IMR-90 (cell line): ENCODE results near the gene FCHSD2. TPM values are rescaled to one million over a fixed set of nuclear protein-coding genes. Genes with fewer than 3 reads are reported as not detected.
A peak's percentile ranks its signal among the peaks of the same experiment; 100 is the strongest.

ENCODE experiments used
- ATAC-seq: fragments of 200-7000 bp; cut with Tn5 transposase; 2 replicates; pipeline ENCODE4 v1.9.1; 2020; ENCODE audit warnings: low read depth, mild to moderate bottlenecking, moderate library complexity
- BruUV-seq: library from RNA; stranded (reverse); fragments of 400-500 nt; replicated peaks from 2 replicates; lab custom pipeline; 2021; lab: Mats Ljungman, UMichigan
- CTCF ChIA-PET: fragments of 300-600 bp; formaldehyde crosslinking; extraction: SDS; loops from one replicate; lab custom pipeline; 2021; ENCODE audit warnings: antibody characterized with exemption; lab: Yijun Ruan, JAX
- POLR2A ChIA-PET: fragments of 300-600 bp; sonication (Branson Sonifier 250); formaldehyde crosslinking; loops from one replicate; lab custom pipeline; 2022; ENCODE audit warnings: antibody characterized with exemption; ENCODE audit not compliant: unreplicated experiment; lab: Charles Lee
- DNase-seq: peaks from one replicate; pipeline ENCODE4 v3.0.0; 2013
- H2AFZ ChIP-seq: replicated peaks from 2 replicates; pipeline ENCODE3; 2013; ENCODE audit warnings: low read length, mild to moderate bottlenecking; ENCODE audit not compliant: poor library complexity
- H2AK5ac ChIP-seq: 2 replicates; pipeline ENCODE4 v1.6.1; 2013; ENCODE audit warnings: low read depth, low read length, inconsistent platforms
- H2AK9ac ChIP-seq: replicated peaks from 2 replicates; pipeline ENCODE3; 2013; ENCODE audit warnings: mild to moderate bottlenecking, low read depth, low read length, moderate library complexity; ENCODE audit not compliant: poor library complexity
- H2BK120ac ChIP-seq: 2 replicates; pipeline ENCODE4 v1.6.1; 2013; ENCODE audit warnings: low read depth, low read length, inconsistent platforms
- H2BK15ac ChIP-seq: 3 replicates; pipeline ENCODE4 v1.6.1; 2013; ENCODE audit warnings: low read depth, low read length, inconsistent platforms
- H2BK20ac ChIP-seq: 2 replicates; pipeline ENCODE4 v1.6.1; 2013; ENCODE audit warnings: low read depth, mild to moderate bottlenecking, inconsistent platforms, low read length, moderate library complexity
- H2BK5ac ChIP-seq: 2 replicates; pipeline ENCODE4 v1.6.1; 2013; ENCODE audit warnings: mild to moderate bottlenecking, low read depth, low read length, inconsistent platforms; ENCODE audit not compliant: poor library complexity, severe bottlenecking
- H3K14ac ChIP-seq: replicated peaks from 2 replicates; pipeline ENCODE4 v1.6.1; 2013; ENCODE audit warnings: low read depth, low read length, inconsistent platforms
- H3K18ac ChIP-seq: 2 replicates; pipeline ENCODE4 v1.6.1; 2013; ENCODE audit warnings: low read depth, low read length, control low read depth
- H3K23ac ChIP-seq: 2 replicates; pipeline ENCODE4 v1.6.1; 2013; ENCODE audit warnings: low read depth, low read length, inconsistent platforms
- H3K27ac ChIP-seq: 2 replicates; pipeline ENCODE4 v1.5.1; 2013; ENCODE audit warnings: mild to moderate bottlenecking, control low read depth, low read length; ENCODE audit not compliant: insufficient read depth
- H3K27me3 ChIP-seq: 2 replicates; pipeline ENCODE4 v1.6.1; 2013; ENCODE audit warnings: low read length; ENCODE audit not compliant: control insufficient read depth, insufficient read depth
- H3K36me3 ChIP-seq: 2 replicates; pipeline ENCODE4 v1.6.1; 2013; ENCODE audit warnings: low read length, mixed read lengths; ENCODE audit not compliant: control insufficient read depth, insufficient read depth
- H3K4ac ChIP-seq: 2 replicates; pipeline ENCODE4 v1.6.1; 2013; ENCODE audit warnings: low read depth, low read length, inconsistent platforms
- H3K4me1 ChIP-seq: 2 replicates; pipeline ENCODE4 v1.6.1; 2013; ENCODE audit warnings: low read length, mixed read lengths; ENCODE audit not compliant: control insufficient read depth, insufficient read depth
- H3K4me2 ChIP-seq: 2 replicates; pipeline ENCODE4 v1.6.1; 2013; ENCODE audit warnings: low read depth, mild to moderate bottlenecking, control low read depth, low read length, moderate library complexity
- H3K4me3 ChIP-seq: 2 replicates; pipeline ENCODE4 v1.5.1; 2013; ENCODE audit warnings: low read depth, mild to moderate bottlenecking, control low read depth, low read length, moderate library complexity; ENCODE audit not compliant: insufficient read depth
- H3K56ac ChIP-seq: 2 replicates; pipeline ENCODE4 v1.6.1; 2013; ENCODE audit warnings: low read length, inconsistent platforms; ENCODE audit not compliant: insufficient read depth; ENCODE audit errors: extremely low read depth
- H3K79me1 ChIP-seq, 2 experiments: 2 replicates each; pipeline ENCODE4 v1.6.1; 2013; ENCODE audit warnings: low read length in 2 of 2, inconsistent platforms in 1 of 2, low read depth in 1 of 2
- H3K9ac ChIP-seq: 2 replicates; pipeline ENCODE4 v1.6.1; 2013; ENCODE audit warnings: low read depth, low read length, control low read depth
- H3K9me1 ChIP-seq: 2 replicates; pipeline ENCODE4 v1.6.1; 2013; ENCODE audit warnings: low read length, inconsistent platforms; ENCODE audit not compliant: insufficient read depth
- H3K9me3 ChIP-seq: 2 replicates; pipeline ENCODE4 v1.6.1; 2013; ENCODE audit warnings: low read length; ENCODE audit not compliant: control insufficient read depth, insufficient read depth
- H4K20me1 ChIP-seq: 2 replicates; pipeline ENCODE4 v1.6.1; 2013; ENCODE audit warnings: low read length, inconsistent platforms; ENCODE audit not compliant: insufficient read depth
- H4K5ac ChIP-seq: 2 replicates; pipeline ENCODE4 v1.6.1; 2013; ENCODE audit warnings: mild to moderate bottlenecking, low read depth, low read length, control low read depth
- H4K8ac ChIP-seq, 2 experiments: 2 replicates each; pipeline ENCODE4 v1.6.1; 2013; ENCODE audit warnings: low read depth in 2 of 2, low read length in 2 of 2, control low read depth in 1 of 2, inconsistent platforms in 1 of 2
- H4K91ac ChIP-seq: 2 replicates; pipeline ENCODE4 v1.6.1; 2013; ENCODE audit warnings: low read depth, low read length, inconsistent platforms; ENCODE audit not compliant: insufficient read depth
- BHLHE40 ChIP-seq: fragments of 150-350 bp; IDR thresholded peaks from 2 replicates; pipeline ENCODE4 v1.6.1; 2016; ENCODE audit warnings: mild to moderate bottlenecking, low read depth, low read length
- CEBPB ChIP-seq: IDR thresholded peaks from 2 replicates; pipeline ENCODE4 v1.6.1; 2012; ENCODE audit warnings: low read depth, low read length, improper control_type of control experiment
- CHD1 ChIP-seq: IDR thresholded peaks from 2 replicates; pipeline ENCODE4 v1.6.1; 2012; ENCODE audit warnings: low read depth, low read length, improper control_type of control experiment
- FOS ChIP-seq: fragments of 150-350 bp; IDR thresholded peaks from 2 replicates; pipeline ENCODE4 v1.6.1; 2016; ENCODE audit warnings: low read depth, low read length
- MAFK ChIP-seq: IDR thresholded peaks from 2 replicates; pipeline ENCODE4 v1.6.1; 2012; ENCODE audit warnings: low read depth, low read length, improper control_type of control experiment
- MAZ ChIP-seq: IDR thresholded peaks from 2 replicates; pipeline ENCODE4 v1.6.1; 2012; ENCODE audit warnings: low read depth, mild to moderate bottlenecking, low read length, improper control_type of control experiment, moderate library complexity, borderline replicate concordance
- MXI1 ChIP-seq: IDR thresholded peaks from 2 replicates; pipeline ENCODE4 v1.6.1; 2012; ENCODE audit warnings: low read depth, mild to moderate bottlenecking, low read length, moderate library complexity, borderline replicate concordance
- NFE2L2 ChIP-seq: fragments of 150-350 bp; IDR thresholded peaks from 2 replicates; pipeline ENCODE4 v1.6.1; 2016; ENCODE audit warnings: low read depth, mild to moderate bottlenecking, low read length
- POLR2A ChIP-seq: IDR thresholded peaks from 2 replicates; pipeline ENCODE4 v1.6.1; 2012; ENCODE audit warnings: mild to moderate bottlenecking, low read depth, low read length
- RAD21 ChIP-seq: IDR thresholded peaks from 2 replicates; pipeline ENCODE4 v1.6.1; 2012; ENCODE audit warnings: low read length, improper control_type of control experiment
- RCOR1 ChIP-seq: IDR thresholded peaks from 2 replicates; pipeline ENCODE4 v1.6.1; 2012; ENCODE audit warnings: mild to moderate bottlenecking, low read length, improper control_type of control experiment; ENCODE audit not compliant: insufficient replicate concordance
- RFX5 ChIP-seq: IDR thresholded peaks from 2 replicates; pipeline ENCODE4 v1.8.0; 2012; ENCODE audit warnings: low read depth, mild to moderate bottlenecking, low read length, moderate library complexity
- SMC3 ChIP-seq: fragments of 150-350 bp; IDR thresholded peaks from 2 replicates; pipeline ENCODE4 v1.6.1; 2016; ENCODE audit warnings: low read depth, mild to moderate bottlenecking, antibody characterized with exemption, low read length, moderate library complexity
- WGBS, 2 experiments: methylation state at CpG; one replicate each; pipeline versions ENCODE4 v1.1.5 to v1.1.7; 2013; ENCODE audit warnings: missing lambda C conversion rate in 2 of 2; ENCODE audit not compliant: insufficient read length in 1 of 2; ENCODE audit errors: extremely low coverage in 2 of 2; 5-methylcytosine and 5-hydroxymethylcytosine counted together
- dilution Hi-C: fragments of 300-500 bp; cut with HindIII; formaldehyde crosslinking; loops from one replicate; pipeline ENCODE4 v1.14.3; 2018; ENCODE audit warnings: low sequenced_read_pairs; ENCODE audit not compliant: unreplicated experiment
- in situ Hi-C: fragments of 300-500 bp; cut with MboI; formaldehyde crosslinking; loops from 3 replicates; pipeline ENCODE4 v1.14.3; 2019; ENCODE audit warnings: low sequenced_read_pairs, inconsistent platforms, mixed read lengths
- intact Hi-C: fragments of 100-400 bp; cut with micrococcal nuclease; formaldehyde crosslinking; loops from 2 replicates; pipeline ENCODE4 v1.10.0; 2022
- polyA plus RNA-seq, 3 experiments: library from polyadenylated mRNA; depleted of rRNA; stranded (reverse); fragments of >200 nt; gene quantifications; 2 replicates each; pipeline ENCODE4 v1.2.3, GENCODE V29; 2012; ENCODE audit warnings: low replicate concordance in 1 of 3
- total RNA-seq: library from RNA; depleted of rRNA; stranded (reverse); fragments of >200 nt; gene quantifications from 2 replicates; pipeline ENCODE4 v1.2.3, GENCODE V29; 2012
- TF ChIP-seq, protein P1 (sequence below): conservative IDR thresholded peaks from 2 replicates; pipeline ENCODE4 v1.5.1; 2012; ENCODE audit warnings: mild to moderate bottlenecking, low read depth, low read length, improper control_type of control experiment
- TF ChIP-seq, protein P2 (sequence below): fragments of 150-350 bp; IDR thresholded peaks from 2 replicates; pipeline ENCODE4 v1.6.1; 2016; ENCODE audit warnings: low read depth, mild to moderate bottlenecking, low read length, moderate library complexity, borderline replicate concordance
- TF ChIP-seq, protein P3 (sequence below): fragments of 150-350 bp; IDR thresholded peaks from 2 replicates; pipeline ENCODE4 v1.6.1; 2017; ENCODE audit warnings: mild to moderate bottlenecking, antibody characterized with exemption, low read length, low read depth

Gene FCHSD2
- total and polyA plus RNA-seq, 2 of the 4 experiments (the other 2 are of a cell fraction), result 5.9 to 18.7 TPM

DNA sequence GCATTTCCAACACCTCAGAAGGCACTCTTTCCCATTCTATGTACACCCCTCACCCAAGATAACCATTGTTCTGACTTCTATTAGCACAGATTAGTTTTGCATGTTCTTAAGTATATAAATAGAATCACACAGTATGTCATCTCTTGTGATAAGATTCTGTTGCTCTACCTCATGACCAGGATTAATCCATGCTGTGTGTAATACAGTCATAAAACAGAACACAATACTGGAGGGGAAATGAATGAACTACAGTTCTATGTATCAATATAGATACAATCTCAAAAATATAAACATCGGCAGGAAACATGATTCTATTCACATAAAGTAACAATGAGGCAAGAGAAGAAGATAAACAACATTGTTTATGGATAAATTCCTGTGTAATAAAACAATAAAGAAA lies 176.4 kb downstream of the FCHSD2 start:
- H3K18ac ChIP-seq, result no peak overlapping the region
- H3K4me3 ChIP-seq, result no peak overlapping the region
- no peak overlapping the region for H2AK9ac ChIP-seq
- H3K4me1 ChIP-seq, result peaks cover 2% of the 10 kb centered on the region
- no peaks in the 10 kb centered on the region for H3K27me3 ChIP-seq
- dilution Hi-C loops, result no loop called here
- H4K5ac ChIP-seq, result no peak overlapping the region
- H2BK15ac ChIP-seq, result no peak overlapping the region
- no peak overlapping the region for H3K56ac ChIP-seq
- BruUV-seq, result no TSS peak
- H3K36me3 ChIP-seq, result no peaks in the 10 kb centered on the region
- ATAC-seq (no peak), DNase-seq (peak; percentile 42)
- 0 out of 2 replicates have a peak overlapping the region, but pooled peaks have one; percentile 48 for H3K14ac ChIP-seq
- peaks cover 3% of the 10 kb centered on the region; the same call in 1 of the 2 replicates for H3K9me1 ChIP-seq
- no peaks in the 10 kb centered on the region for H3K9me3 ChIP-seq
- no peak overlapping the region for H3K27ac ChIP-seq
- H2BK20ac ChIP-seq, result no peak overlapping the region
- ChIA-PET POLR2A (no interaction called here), CTCF (no interaction called here)
- H4K91ac ChIP-seq, result no peak overlapping the region
- H4K8ac ChIP-seq, result no peak overlapping the region
- H2AFZ ChIP-seq, result no peak overlapping the region
- H3K4me2 ChIP-seq, result no peak overlapping the region
- no peak overlapping the region for H2AK5ac ChIP-seq
- WGBS, 2 experiments, result no CpG with 5 or more reads among the region's 1 CpG
- in situ Hi-C loops, result no loop called here
- H3K9ac ChIP-seq, result no peak overlapping the region
- no peak overlapping the region for H3K4ac ChIP-seq
- intact Hi-C loops, result no loop called here
- H3K23ac ChIP-seq, result no peak overlapping the region
- no peak overlapping the region for H2BK120ac ChIP-seq
- H2BK5ac ChIP-seq, result no peak overlapping the region
- H4K20me1 ChIP-seq, result no peaks in the 10 kb centered on the region
- TF ChIP-seq, protein P1, sequence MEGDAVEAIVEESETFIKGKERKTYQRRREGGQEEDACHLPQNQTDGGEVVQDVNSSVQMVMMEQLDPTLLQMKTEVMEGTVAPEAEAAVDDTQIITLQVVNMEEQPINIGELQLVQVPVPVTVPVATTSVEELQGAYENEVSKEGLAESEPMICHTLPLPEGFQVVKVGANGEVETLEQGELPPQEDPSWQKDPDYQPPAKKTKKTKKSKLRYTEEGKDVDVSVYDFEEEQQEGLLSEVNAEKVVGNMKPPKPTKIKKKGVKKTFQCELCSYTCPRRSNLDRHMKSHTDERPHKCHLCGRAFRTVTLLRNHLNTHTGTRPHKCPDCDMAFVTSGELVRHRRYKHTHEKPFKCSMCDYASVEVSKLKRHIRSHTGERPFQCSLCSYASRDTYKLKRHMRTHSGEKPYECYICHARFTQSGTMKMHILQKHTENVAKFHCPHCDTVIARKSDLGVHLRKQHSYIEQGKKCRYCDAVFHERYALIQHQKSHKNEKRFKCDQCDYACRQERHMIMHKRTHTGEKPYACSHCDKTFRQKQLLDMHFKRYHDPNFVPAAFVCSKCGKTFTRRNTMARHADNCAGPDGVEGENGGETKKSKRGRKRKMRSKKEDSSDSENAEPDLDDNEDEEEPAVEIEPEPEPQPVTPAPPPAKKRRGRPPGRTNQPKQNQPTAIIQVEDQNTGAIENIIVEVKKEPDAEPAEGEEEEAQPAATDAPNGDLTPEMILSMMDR, result no peak
- TF ChIP-seq NFE2L2 (no peak), MXI1 (no peak), CHD1 (no peak), RAD21 (no peak), MAFK (no peak), RCOR1 (no peak), SMC3 (no peak), MAZ (no peak), POLR2A (no peak), RFX5 (no peak), FOS (no peak), BHLHE40 (no peak), CEBPB (no peak)
- TF ChIP-seq, protein P2, sequence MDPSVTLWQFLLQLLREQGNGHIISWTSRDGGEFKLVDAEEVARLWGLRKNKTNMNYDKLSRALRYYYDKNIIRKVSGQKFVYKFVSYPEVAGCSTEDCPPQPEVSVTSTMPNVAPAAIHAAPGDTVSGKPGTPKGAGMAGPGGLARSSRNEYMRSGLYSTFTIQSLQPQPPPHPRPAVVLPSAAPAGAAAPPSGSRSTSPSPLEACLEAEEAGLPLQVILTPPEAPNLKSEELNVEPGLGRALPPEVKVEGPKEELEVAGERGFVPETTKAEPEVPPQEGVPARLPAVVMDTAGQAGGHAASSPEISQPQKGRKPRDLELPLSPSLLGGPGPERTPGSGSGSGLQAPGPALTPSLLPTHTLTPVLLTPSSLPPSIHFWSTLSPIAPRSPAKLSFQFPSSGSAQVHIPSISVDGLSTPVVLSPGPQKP, result no peak
- TF ChIP-seq, protein P3, sequence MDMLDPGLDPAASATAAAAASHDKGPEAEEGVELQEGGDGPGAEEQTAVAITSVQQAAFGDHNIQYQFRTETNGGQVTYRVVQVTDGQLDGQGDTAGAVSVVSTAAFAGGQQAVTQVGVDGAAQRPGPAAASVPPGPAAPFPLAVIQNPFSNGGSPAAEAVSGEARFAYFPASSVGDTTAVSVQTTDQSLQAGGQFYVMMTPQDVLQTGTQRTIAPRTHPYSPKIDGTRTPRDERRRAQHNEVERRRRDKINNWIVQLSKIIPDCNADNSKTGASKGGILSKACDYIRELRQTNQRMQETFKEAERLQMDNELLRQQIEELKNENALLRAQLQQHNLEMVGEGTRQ, result no peak
- H3K79me1 ChIP-seq, result peaks cover 3 to 19% of the 10 kb centered on the region in 2 experiments; a peak in 3 of 4 replicates
